H9 (cell line): ENCODE measurements around the gene ANKHD1. TPM values are rescaled to one million over a fixed set of nuclear protein-coding genes. Genes with fewer than 3 reads are reported as not detected.

Experiments used
- DNase-seq: peaks from one replicate; pipeline ENCODE4 v3.0.0-alpha.2; 2017
- H2AFZ ChIP-seq: one replicate; pipeline ENCODE4 v1.6.1; 2013; ENCODE audit warnings: mild to moderate bottlenecking, low read length, control low read depth, moderate library complexity
- H2AK5ac ChIP-seq: 2 replicates; pipeline ENCODE4 v1.6.1; 2013; ENCODE audit warnings: low read length, control low read depth, mixed read lengths; ENCODE audit not compliant: insufficient read length
- H2BK120ac ChIP-seq: one replicate; pipeline ENCODE4 v1.6.1; 2013; ENCODE audit warnings: low read depth, mild to moderate bottlenecking, low read length, control low read depth, inconsistent platforms; ENCODE audit not compliant: poor library complexity, severe bottlenecking
- H2BK12ac ChIP-seq: 2 replicates; pipeline ENCODE4 v1.6.1; 2013; ENCODE audit warnings: low read length, control low read depth, mixed read lengths, low read depth; ENCODE audit not compliant: insufficient read length
- H2BK15ac ChIP-seq: 2 replicates; pipeline ENCODE4 v1.6.1; 2013; ENCODE audit warnings: low read depth, low read length, control low read depth
- H2BK20ac ChIP-seq: one replicate; pipeline ENCODE4 v1.6.1; 2013; ENCODE audit warnings: low read depth, mild to moderate bottlenecking, low read length, control low read depth, inconsistent platforms; ENCODE audit not compliant: poor library complexity, severe bottlenecking
- H2BK5ac ChIP-seq: 2 replicates; pipeline ENCODE4 v1.6.1; 2013; ENCODE audit warnings: low read length, control low read depth, mixed read lengths; ENCODE audit not compliant: insufficient read length
- H3K14ac ChIP-seq: 2 replicates; pipeline ENCODE4 v1.6.1; 2013; ENCODE audit warnings: low read length, control low read depth; ENCODE audit not compliant: insufficient read depth
- H3K18ac ChIP-seq: 2 replicates; pipeline ENCODE4 v1.6.1; 2013; ENCODE audit warnings: low read depth, mild to moderate bottlenecking, mixed read lengths, low read length, control low read depth; ENCODE audit not compliant: insufficient read length
- H3K23ac ChIP-seq: 2 replicates; pipeline ENCODE4 v1.6.1; 2013; ENCODE audit warnings: low read length, control low read depth, mixed read lengths, low read depth; ENCODE audit not compliant: insufficient read length
- H3K23me2 ChIP-seq: 2 replicates; pipeline ENCODE4 v1.6.1; 2013; ENCODE audit warnings: low read depth, mild to moderate bottlenecking, mixed read lengths, low read length, control low read depth; ENCODE audit not compliant: insufficient read length, poor library complexity, severe bottlenecking
- H3K27ac ChIP-seq: 2 replicates; pipeline ENCODE4 v1.5.1; 2013; ENCODE audit warnings: low read length, control low read depth, mixed read lengths, low read depth; ENCODE audit not compliant: insufficient read length
- H3K27me3 ChIP-seq: 2 replicates; pipeline ENCODE4 v1.6.1; 2013; ENCODE audit warnings: low read length, control low read depth, inconsistent platforms; ENCODE audit not compliant: insufficient read depth
- H3K4ac ChIP-seq: 2 replicates; pipeline ENCODE4 v1.6.1; 2013; ENCODE audit warnings: low read depth, mild to moderate bottlenecking, control low read depth, inconsistent platforms, low read length, moderate library complexity
- H3K4me1 ChIP-seq: 2 replicates; pipeline ENCODE4 v1.6.1; 2013; ENCODE audit warnings: low read length, control low read depth, inconsistent platforms; ENCODE audit not compliant: insufficient read depth
- H3K4me2 ChIP-seq: 2 replicates; pipeline ENCODE4 v1.6.1; 2013; ENCODE audit warnings: low read length, control low read depth, mixed read lengths; ENCODE audit not compliant: insufficient read length, insufficient read depth
- H3K56ac ChIP-seq: 2 replicates; pipeline ENCODE4 v1.6.1; 2013; ENCODE audit warnings: low read depth, mild to moderate bottlenecking, mixed read lengths, low read length, control low read depth; ENCODE audit not compliant: insufficient read length
- H3K79me1 ChIP-seq: 2 replicates; pipeline ENCODE4 v1.6.1; 2013; ENCODE audit warnings: low read depth, mild to moderate bottlenecking, moderate library complexity, low read length, control low read depth, inconsistent platforms; ENCODE audit not compliant: insufficient read depth, poor library complexity, severe bottlenecking
- H3K79me2 ChIP-seq: 2 replicates; pipeline ENCODE4 v1.6.1; 2013; ENCODE audit warnings: low read length, control low read depth, inconsistent platforms; ENCODE audit not compliant: insufficient read depth
- H3K9ac ChIP-seq: 2 replicates; pipeline ENCODE4 v1.6.1; 2013; ENCODE audit warnings: low read length, control low read depth, mixed read lengths; ENCODE audit not compliant: insufficient read length; ENCODE audit errors: extremely low read depth
- H3K9me3 ChIP-seq: one replicate; pipeline ENCODE4 v1.6.1; 2013; ENCODE audit warnings: low read depth, low read length, inconsistent platforms; ENCODE audit not compliant: control insufficient read depth
- H3T11ph ChIP-seq: one replicate; pipeline ENCODE4 v1.6.1; 2013; ENCODE audit warnings: mild to moderate bottlenecking, low read length, control low read depth, inconsistent platforms
- H4K20me1 ChIP-seq: one replicate; pipeline ENCODE4 v1.6.1; 2013; ENCODE audit not compliant: control insufficient read depth, insufficient read length, insufficient read depth
- H4K5ac ChIP-seq: 2 replicates; pipeline ENCODE4 v1.6.1; 2013; ENCODE audit warnings: low read depth, mild to moderate bottlenecking, mixed read lengths, low read length, control low read depth; ENCODE audit not compliant: insufficient read length
- H4K8ac ChIP-seq: replicated peaks from 2 replicates; pipeline ENCODE4 v1.6.1; 2013; ENCODE audit warnings: low read length, control low read depth, mixed read lengths, low read depth; ENCODE audit not compliant: insufficient read length
- H4K91ac ChIP-seq: 2 replicates; pipeline ENCODE4 v1.6.1; 2013; ENCODE audit warnings: low read depth, mild to moderate bottlenecking, moderate library complexity, mixed read lengths, low read length, control low read depth; ENCODE audit not compliant: insufficient read length
- H3K27ac Mint-ChIP-seq, 3 experiments: 2 replicates in 2 of 3; 3 replicates in 1 of 3; pipeline ENCODE4 v1.8.0; 2020 to 2021; ENCODE audit warnings: mixed read lengths in 3 of 3, mild to moderate bottlenecking in 1 of 3, moderate library complexity in 1 of 3
- H3K27me3 Mint-ChIP-seq: 2 replicates; pipeline ENCODE4 v1.8.0; 2021; ENCODE audit warnings: low read depth, mild to moderate bottlenecking, moderate library complexity, mixed read lengths
- H3K36me3 Mint-ChIP-seq, 3 experiments: 2 replicates in 2 of 3; 3 replicates in 1 of 3; pipeline ENCODE4 v1.8.0; 2020 to 2021; ENCODE audit warnings: low read depth in 3 of 3, mixed read lengths in 3 of 3; ENCODE audit not compliant: insufficient read depth in 1 of 3
- H3K4me1 Mint-ChIP-seq, 2 experiments: 2 replicates each; pipeline ENCODE4 v1.8.0; 2020; ENCODE audit warnings: mixed read lengths in 2 of 2
- H3K4me3 Mint-ChIP-seq, 2 experiments: 2 replicates in 1 of 2; 3 replicates in 1 of 2; pipeline ENCODE4 v1.8.0; 2020 to 2021; ENCODE audit warnings: mild to moderate bottlenecking in 2 of 2, mixed read lengths in 2 of 2, moderate library complexity in 1 of 2
- H3K9me3 Mint-ChIP-seq, 2 experiments: 2 replicates in 1 of 2; 3 replicates in 1 of 2; pipeline ENCODE4 v1.8.0; 2020; ENCODE audit warnings: mild to moderate bottlenecking in 2 of 2, mixed read lengths in 2 of 2, moderate library complexity in 1 of 2
- CTCF ChIP-seq: fragments of 200-600 bp; sonication (generic); conservative IDR thresholded peaks from 3 replicates; pipeline ENCODE4 v1.8.0; 2021; ENCODE audit warnings: antibody characterized with exemption, mild to moderate bottlenecking
- WGBS: extraction: QIAGEN DNeasy Blood & Tissue Kit; methylation state at CpG from one replicate; pipeline ENCODE4 v1.1.7; 2013; ENCODE audit warnings: missing lambda C conversion rate, low lambda C conversion rate, mixed read lengths; ENCODE audit not compliant: insufficient read length; ENCODE audit errors: extremely low coverage; 5-methylcytosine and 5-hydroxymethylcytosine counted together
- total RNA-seq: library from RNA; stranded (reverse); gene quantifications from 2 replicates; pipeline ENCODE4 v1.2.1, GENCODE V29; 2021

The ANKHD1 gene
- total RNA-seq, 1 experiment from 2014 or later = 105 TPM

- Histone ChIP-seq H2BK15ac (no peak overlapping the region), H2BK5ac (no peak overlapping the region), H4K5ac (no peak overlapping the region), H3K9ac (no peak overlapping the region), H3K79me1 (no peaks in the 10 kb centered on the region), H3K23ac (no peak overlapping the region), H3K23me2 (peaks cover 4% of the 10 kb centered on the region), H3K14ac (no peak overlapping the region), H4K91ac (no peak overlapping the region), H3K27ac (no peak overlapping the region), H2AK5ac (no peak overlapping the region), H2BK120ac (no peak overlapping the region), H3K79me2 (no peaks in the 10 kb centered on the region), H3K4me1 (no peaks in the 10 kb centered on the region; the same call in 1 of the 2 replicates), H3K18ac (no peak overlapping the region), H2BK12ac (no peak overlapping the region), H3K4me2 (no peak overlapping the region), H4K20me1 (no peaks in the 10 kb centered on the region), H4K8ac (no peak overlapping the region), H3K56ac (no peak overlapping the region), H3K27me3 (no peaks in the 10 kb centered on the region), H3K4ac (no peak overlapping the region), H2BK20ac (no peak overlapping the region), H3K9me3 (no peaks in the 10 kb centered on the region), H3T11ph (no peak overlapping the region), H2AFZ (no peak overlapping the region)
- Mint-ChIP-seq H3K9me3 (no peaks in the 10 kb centered on the region; a peak in 1 of 5 replicates), H3K36me3 (no peaks in the 10 kb centered on the region), H3K4me1 (peaks cover 5 to 23% of the 10 kb centered on the region in 2 experiments; a peak in 3 of 4 replicates), H3K27me3 (peaks cover 20% of the 10 kb centered on the region), H3K27ac (no peak overlapping the region), H3K4me3 (no peak overlapping the region; a peak in 1 of 5 replicates)
- no peak for DNase-seq
- WGBS = no CpG with 5 or more reads among the region's 7 CpGs
- no peak for TF ChIP-seq CTCF
Measured at GRCh38 chr5:140360681-140361479, 40.8 kb upstream of the ANKHD1 start.
